GM12874 (cell line): ENCODE measurements around the gene SCNN1A.

Source experiments
- TF ChIP-seq, protein P1 (sequence below): IDR thresholded peaks from 2 replicates; pipeline ENCODE4 v1.5.1; 2011; ENCODE audit warnings: low read depth, mild to moderate bottlenecking, control low read depth, low read length, moderate library complexity; ENCODE audit not compliant: insufficient read depth

The SCNN1A gene

DNA sequence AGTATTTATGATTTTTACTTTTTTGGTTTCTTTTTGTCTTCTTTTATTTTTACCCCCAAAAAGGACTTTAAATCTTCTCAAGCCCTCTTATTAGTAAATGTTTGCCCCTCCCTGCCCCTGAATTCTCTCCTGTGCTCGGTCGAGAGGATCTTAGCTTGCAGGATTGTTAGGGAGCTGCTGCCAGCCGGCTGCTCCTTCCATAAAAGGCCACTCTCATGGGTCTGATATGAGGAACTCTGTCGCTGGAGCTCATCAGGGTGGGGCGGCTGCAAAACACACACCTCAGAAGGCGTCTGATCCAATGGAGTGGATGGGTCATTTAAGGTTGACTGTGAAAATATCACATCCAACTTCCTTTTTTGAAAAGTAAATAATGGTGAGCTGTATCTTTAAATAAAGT is 17.1 kb upstream of the SCNN1A start:
- TF ChIP-seq, protein P1, sequence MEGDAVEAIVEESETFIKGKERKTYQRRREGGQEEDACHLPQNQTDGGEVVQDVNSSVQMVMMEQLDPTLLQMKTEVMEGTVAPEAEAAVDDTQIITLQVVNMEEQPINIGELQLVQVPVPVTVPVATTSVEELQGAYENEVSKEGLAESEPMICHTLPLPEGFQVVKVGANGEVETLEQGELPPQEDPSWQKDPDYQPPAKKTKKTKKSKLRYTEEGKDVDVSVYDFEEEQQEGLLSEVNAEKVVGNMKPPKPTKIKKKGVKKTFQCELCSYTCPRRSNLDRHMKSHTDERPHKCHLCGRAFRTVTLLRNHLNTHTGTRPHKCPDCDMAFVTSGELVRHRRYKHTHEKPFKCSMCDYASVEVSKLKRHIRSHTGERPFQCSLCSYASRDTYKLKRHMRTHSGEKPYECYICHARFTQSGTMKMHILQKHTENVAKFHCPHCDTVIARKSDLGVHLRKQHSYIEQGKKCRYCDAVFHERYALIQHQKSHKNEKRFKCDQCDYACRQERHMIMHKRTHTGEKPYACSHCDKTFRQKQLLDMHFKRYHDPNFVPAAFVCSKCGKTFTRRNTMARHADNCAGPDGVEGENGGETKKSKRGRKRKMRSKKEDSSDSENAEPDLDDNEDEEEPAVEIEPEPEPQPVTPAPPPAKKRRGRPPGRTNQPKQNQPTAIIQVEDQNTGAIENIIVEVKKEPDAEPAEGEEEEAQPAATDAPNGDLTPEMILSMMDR: no peak

DNA sequence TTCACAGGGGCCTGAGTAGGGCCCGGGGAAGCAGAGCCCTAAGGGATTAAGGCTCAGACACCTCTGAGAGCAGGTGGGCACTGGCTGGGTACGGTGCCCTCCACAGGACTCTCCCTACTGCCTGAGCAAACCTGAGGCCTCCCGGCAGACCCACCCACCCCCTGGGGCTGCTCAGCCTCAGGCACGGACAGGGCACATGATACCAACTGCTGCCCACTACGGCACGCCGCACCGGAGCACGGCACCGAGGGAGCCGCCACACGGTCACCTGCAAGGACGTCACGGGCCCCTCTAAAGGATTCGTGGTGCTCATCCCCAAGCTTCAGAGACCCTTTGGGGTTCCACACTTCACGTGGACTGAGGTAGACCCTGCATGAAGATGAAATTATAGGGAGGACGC is 15.7 kb upstream of the SCNN1A start:
- TF ChIP-seq, protein P1: no peak

- TF ChIP-seq, protein P1: no peak
Measured at GRCh38 chr12:6390084-6390799, 14.9 kb upstream of the SCNN1A start.

DNA sequence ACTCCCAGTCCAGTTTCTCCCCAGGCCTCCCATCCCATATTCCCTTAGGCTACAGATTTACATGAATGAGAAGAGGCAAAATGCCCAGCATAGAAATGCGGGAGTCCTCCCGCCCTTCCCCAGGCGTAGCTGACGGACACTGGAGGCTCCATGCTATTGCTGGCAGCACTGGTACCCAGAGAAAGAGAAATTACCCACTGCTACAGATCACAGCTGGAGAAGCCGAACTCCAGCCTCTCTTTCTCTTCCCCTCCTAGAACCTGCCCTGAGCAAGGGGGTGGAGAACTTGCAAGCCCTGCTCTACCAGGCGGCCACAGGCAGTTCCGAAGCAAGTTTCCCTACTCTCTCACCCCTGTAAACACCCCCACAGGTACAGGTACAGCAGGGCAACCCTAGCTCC is 12.2 kb upstream of the SCNN1A start:
- TF ChIP-seq, protein P1: no peak

DNA sequence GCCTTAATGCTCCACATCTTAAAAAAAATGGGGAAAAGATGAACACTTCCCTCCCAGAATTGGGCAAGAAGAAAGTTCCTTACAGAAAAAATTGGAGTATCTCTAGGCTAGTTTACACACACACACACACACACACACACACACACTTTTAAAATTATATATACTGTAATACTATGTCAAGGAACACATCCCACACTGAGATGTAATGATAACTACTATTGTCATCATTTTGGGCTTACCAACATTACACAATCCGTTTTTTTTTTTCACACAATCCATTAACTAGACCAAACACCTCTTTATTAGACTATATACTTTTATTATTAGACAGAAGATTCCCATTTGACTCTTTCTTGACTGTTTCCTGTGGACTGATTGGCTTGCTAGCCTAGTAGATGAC is 11.1 kb upstream of the SCNN1A start:
- TF ChIP-seq, protein P1: no peak

DNA sequence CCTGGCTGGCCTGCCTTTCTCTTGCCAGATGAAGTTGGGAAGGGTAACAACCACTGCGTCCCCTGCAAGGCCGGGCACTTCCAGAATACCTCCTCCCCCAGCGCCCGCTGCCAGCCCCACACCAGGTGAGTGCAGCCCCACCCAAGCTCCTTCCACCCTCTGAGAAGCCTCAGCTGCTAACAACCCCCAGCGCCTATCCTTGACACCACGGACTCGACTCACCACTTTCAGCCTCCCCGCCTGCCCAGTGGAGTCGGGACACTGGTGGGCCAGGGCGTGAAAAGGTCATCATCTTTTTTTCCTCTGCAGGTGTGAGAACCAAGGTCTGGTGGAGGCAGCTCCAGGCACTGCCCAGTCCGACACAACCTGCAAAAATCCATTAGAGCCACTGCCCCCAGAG is 10.7 kb upstream of the SCNN1A start:
- TF ChIP-seq, protein P1: no peak

GRCh38 chr12:6384499-6385436 is 9.4 kb upstream of the SCNN1A start:
- TF ChIP-seq, protein P1: no peak
